ENCODE results near the gene BRSK1.

DNA sequence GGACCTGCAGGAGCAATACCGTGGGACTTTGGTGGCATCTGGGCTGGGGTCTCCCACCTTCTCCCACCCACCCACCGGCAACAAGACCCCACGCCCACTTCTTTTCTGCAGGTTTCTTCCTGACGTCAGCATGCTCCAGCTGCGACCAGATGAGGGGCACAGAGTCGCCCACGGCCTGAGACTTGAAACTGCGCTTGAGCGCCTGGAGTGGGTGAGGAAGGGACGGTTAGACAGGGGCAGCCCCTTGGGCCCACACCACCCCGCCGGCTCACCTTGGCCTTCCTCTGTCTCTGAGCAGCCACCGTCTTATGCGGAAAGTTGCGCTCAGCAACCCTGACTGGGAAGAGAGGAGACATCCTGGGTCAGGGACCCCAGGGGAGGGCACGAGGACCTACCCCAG is 77.1 kb downstream of the BRSK1 start:
- TF ChIP-seq EZH2 (IDR thresholded peaks at IDR 0.05; ENCODE audit: low read depth, low read length, severe bottlenecking), result no peak
- TF ChIP-seq, protein P1, sequence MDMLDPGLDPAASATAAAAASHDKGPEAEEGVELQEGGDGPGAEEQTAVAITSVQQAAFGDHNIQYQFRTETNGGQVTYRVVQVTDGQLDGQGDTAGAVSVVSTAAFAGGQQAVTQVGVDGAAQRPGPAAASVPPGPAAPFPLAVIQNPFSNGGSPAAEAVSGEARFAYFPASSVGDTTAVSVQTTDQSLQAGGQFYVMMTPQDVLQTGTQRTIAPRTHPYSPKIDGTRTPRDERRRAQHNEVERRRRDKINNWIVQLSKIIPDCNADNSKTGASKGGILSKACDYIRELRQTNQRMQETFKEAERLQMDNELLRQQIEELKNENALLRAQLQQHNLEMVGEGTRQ (IDR thresholded peaks at IDR 0.05; ENCODE audit: low read length), result no peak
- TF ChIP-seq POLR2AphosphoS5 (IDR thresholded peaks at IDR 0.05; ENCODE audit: low read depth, low read length), result no peak
- no peak for TF ChIP-seq SRF (IDR thresholded peaks at IDR 0.05; ENCODE audit: low read depth, low read length)
- no peak for TF ChIP-seq RXRA (IDR thresholded peaks at IDR 0.05; ENCODE audit: insufficient read depth, low read depth, low read length)
- no peak for TF ChIP-seq SP1 (IDR thresholded peaks at IDR 0.05; ENCODE audit: low read depth, low read length)
- no peak for TF ChIP-seq ZNF274 (IDR thresholded peaks at IDR 0.05; ENCODE audit: borderline replicate concordance, extremely low read depth, low read length)
- TF ChIP-seq FOSL1 (IDR thresholded peaks at IDR 0.05; ENCODE audit: insufficient read depth, low read depth, low read length), result no peak
- no peak for TF ChIP-seq CTCF (IDR thresholded peaks at IDR 0.05; ENCODE audit: control extremely low read depth in 1 of 3, insufficient read depth in 1 of 3, low read depth in 1 of 3, low read length in 3 of 3)
- TF ChIP-seq POLR2A (IDR thresholded peaks at IDR 0.05; ENCODE audit: control extremely low read depth in 1 of 2, low read depth in 2 of 2, low read length in 2 of 2), result no peak
- TF ChIP-seq ATF3 (IDR thresholded peaks at IDR 0.05; ENCODE audit: insufficient read depth, low read depth, low read length), result no peak
- TF ChIP-seq TCF12 (IDR thresholded peaks at IDR 0.05; ENCODE audit: low read depth, low read length), result no peak
